Tibial artery (tissue), 4 donors: Measurements from ENCODE around the gene SHMT2.

Experiments used
- DNase-seq, 2 donors: peaks; one replicate each; pipeline ENCODE4 v3.0.0-alpha.2; 2019
- H3K27ac ChIP-seq, 2 donors: fragments of 200-600 bp; sonication (generic) in 1 of 2; 1 replicate in 1 of 2; 2 replicates in 1 of 2; pipeline ENCODE4 v1.5.1; 2018 to 2019; ENCODE audit warnings: mild to moderate bottlenecking in 1 of 2
- H3K27me3 ChIP-seq, 2 donors: fragments of 200-600 bp; sonication (generic) in 1 of 2; one replicate each; pipeline versions ENCODE4 v1.5.1 to v1.6.0; 2016 to 2019
- H3K36me3 ChIP-seq, 3 donors: fragments of 200-600 bp; sonication (generic) in 2 of 3; one replicate each; pipeline ENCODE4 v1.5.1; 2016 to 2019; ENCODE audit warnings: mild to moderate bottlenecking in 2 of 3
- H3K4me1 ChIP-seq, 4 donors: fragments of 200-600 bp; sonication (generic) in 2 of 4; 1 replicate in 3 of 4; 2 replicates in 1 of 4; pipeline ENCODE4 v1.5.1; 2016 to 2019
- H3K4me3 ChIP-seq, 2 donors: fragments of 200-600 bp; sonication (generic) in 1 of 2; 1 replicate in 1 of 2; 2 replicates in 1 of 2; pipeline ENCODE4 v1.5.1; 2018 to 2019; ENCODE audit warnings: mild to moderate bottlenecking in 2 of 2
- H3K9me3 ChIP-seq, 3 donors: fragments of 200-600 bp; sonication (generic) in 1 of 3; one replicate each; pipeline ENCODE4 v1.5.1; 2016 to 2019
- intact Hi-C: fragments of 100-400 bp; cut with DNase I; formaldehyde crosslinking; loops from one replicate; pipeline ENCODE4 v1.15.0; 2023; ENCODE audit warnings: low total_unique reads
- TF ChIP-seq, protein P1 (sequence below), 2 experiments: fragments of 200-600 bp in 1 of 2; fragments of 450-650 bp in 1 of 2; IDR thresholded peaks; one replicate each; pipeline ENCODE4 v1.5.1; 2017 to 2019; ENCODE audit warnings: antibody characterized with exemption in 2 of 2, mild to moderate bottlenecking in 1 of 2, moderate library complexity in 1 of 2

Gene SHMT2

DNA sequence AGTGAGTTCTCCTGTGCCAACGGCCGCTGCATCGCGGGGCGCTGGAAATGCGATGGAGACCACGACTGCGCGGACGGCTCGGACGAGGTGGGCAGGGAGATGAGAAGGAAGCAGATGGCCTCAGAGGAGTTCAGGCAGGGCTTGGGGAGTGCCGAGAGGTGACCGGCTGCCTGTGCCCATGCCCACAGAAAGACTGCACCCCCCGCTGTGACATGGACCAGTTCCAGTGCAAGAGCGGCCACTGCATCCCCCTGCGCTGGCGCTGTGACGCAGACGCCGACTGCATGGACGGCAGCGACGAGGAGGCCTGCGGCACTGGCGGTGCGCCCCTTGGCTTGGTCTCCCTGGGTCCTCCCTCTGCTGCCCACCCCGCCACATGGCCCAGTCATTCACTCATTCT, 26.3 kb upstream of the SHMT2 start:
- Histone ChIP-seq H3K27ac (no peak overlapping the region), H3K4me1 (no peaks in the 10 kb centered on the region), H3K36me3 (peaks cover 97 to 100% (median 98%) of the 10 kb centered on the region in 3 donors), H3K4me3 (no peak overlapping the region), H3K27me3 (no peaks in the 10 kb centered on the region), H3K9me3 (no peaks in the 10 kb centered on the region)
- intact Hi-C loops, result no loop called here
- no peak for DNase-seq
- TF ChIP-seq, protein P1, sequence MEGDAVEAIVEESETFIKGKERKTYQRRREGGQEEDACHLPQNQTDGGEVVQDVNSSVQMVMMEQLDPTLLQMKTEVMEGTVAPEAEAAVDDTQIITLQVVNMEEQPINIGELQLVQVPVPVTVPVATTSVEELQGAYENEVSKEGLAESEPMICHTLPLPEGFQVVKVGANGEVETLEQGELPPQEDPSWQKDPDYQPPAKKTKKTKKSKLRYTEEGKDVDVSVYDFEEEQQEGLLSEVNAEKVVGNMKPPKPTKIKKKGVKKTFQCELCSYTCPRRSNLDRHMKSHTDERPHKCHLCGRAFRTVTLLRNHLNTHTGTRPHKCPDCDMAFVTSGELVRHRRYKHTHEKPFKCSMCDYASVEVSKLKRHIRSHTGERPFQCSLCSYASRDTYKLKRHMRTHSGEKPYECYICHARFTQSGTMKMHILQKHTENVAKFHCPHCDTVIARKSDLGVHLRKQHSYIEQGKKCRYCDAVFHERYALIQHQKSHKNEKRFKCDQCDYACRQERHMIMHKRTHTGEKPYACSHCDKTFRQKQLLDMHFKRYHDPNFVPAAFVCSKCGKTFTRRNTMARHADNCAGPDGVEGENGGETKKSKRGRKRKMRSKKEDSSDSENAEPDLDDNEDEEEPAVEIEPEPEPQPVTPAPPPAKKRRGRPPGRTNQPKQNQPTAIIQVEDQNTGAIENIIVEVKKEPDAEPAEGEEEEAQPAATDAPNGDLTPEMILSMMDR (IDR thresholded peaks at IDR 0.05), result no peak

DNA sequence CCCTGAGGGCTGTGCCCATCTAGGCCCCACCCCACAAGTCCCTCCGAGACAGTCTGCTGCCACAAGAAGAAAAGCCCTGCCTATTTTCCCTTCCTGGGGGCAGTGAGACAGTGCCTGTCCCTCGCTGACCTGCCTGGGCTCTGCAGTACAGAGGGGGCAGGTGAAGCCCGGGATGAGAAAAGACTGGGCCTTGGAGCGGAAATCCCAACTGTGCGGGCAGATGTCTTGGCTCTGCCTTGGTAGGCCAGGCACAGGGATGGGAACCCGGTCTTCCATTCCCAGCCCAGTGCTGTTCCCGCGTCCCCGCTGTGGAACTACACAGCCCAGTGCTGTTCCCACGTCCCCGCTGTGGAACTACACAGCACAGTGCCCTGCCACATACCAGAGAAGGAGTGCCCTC, 25.7 kb upstream of the SHMT2 start:
- intact Hi-C loops, result no loop called here
- Histone ChIP-seq H3K4me1 (no peaks in the 10 kb centered on the region), H3K9me3 (no peaks in the 10 kb centered on the region), H3K27me3 (no peaks in the 10 kb centered on the region), H3K4me3 (no peak overlapping the region), H3K27ac (no peak overlapping the region), H3K36me3 (peaks cover 96 to 100% (median 97%) of the 10 kb centered on the region in 3 donors)
- no peak for DNase-seq
- TF ChIP-seq, protein P1 (IDR thresholded peaks at IDR 0.05), result no peak

DNA sequence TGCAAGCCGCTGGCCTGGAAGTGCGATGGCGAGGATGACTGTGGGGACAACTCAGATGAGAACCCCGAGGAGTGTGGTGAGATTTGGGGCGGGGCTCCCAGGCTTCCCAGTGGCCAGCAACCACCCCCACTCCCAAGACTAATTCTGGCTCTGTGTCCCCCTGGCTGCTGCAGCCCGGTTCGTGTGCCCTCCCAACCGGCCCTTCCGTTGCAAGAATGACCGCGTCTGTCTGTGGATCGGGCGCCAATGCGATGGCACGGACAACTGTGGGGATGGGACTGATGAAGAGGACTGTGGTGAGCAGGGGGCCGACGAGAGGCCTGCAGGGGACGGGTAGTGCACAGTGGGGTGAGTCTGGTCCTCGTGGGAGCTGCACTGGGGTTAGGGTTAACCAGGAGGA, 25.1 kb upstream of the SHMT2 start:
- Histone ChIP-seq H3K36me3 (peaks cover 96 to 100% (median 97%) of the 10 kb centered on the region in 3 donors), H3K4me1 (no peaks in the 10 kb centered on the region), H3K27ac (no peak overlapping the region), H3K9me3 (no peaks in the 10 kb centered on the region), H3K4me3 (no peak overlapping the region), H3K27me3 (no peaks in the 10 kb centered on the region)
- DNase-seq, result peak in 1 of 2 donors; percentile 20
- intact Hi-C loops, result no loop called here
- TF ChIP-seq, protein P1 (IDR thresholded peaks at IDR 0.05), result no peak

DNA sequence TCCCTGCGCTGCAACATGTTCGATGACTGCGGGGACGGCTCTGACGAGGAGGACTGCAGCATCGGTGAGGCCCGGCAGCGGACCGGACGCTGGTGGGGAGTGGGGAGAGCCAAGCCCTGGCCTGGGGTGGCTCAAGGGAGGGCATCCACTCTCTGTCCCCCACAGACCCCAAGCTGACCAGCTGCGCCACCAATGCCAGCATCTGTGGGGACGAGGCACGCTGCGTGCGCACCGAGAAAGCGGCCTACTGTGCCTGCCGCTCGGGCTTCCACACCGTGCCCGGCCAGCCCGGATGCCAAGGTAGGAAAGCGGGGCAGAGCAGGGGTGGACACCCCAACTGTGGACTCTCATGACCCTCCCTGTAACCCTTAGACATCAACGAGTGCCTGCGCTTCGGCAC, 24.3 kb upstream of the SHMT2 start:
- Histone ChIP-seq H3K27ac (no peak overlapping the region), H3K4me3 (no peak overlapping the region), H3K4me1 (no peaks in the 10 kb centered on the region), H3K27me3 (no peaks in the 10 kb centered on the region), H3K36me3 (peaks cover 96 to 100% (median 97%) of the 10 kb centered on the region in 3 donors), H3K9me3 (no peaks in the 10 kb centered on the region)
- no peak for DNase-seq
- TF ChIP-seq, protein P1 (IDR thresholded peaks at IDR 0.05), result no peak
- intact Hi-C loops, result no loop called here

DNA sequence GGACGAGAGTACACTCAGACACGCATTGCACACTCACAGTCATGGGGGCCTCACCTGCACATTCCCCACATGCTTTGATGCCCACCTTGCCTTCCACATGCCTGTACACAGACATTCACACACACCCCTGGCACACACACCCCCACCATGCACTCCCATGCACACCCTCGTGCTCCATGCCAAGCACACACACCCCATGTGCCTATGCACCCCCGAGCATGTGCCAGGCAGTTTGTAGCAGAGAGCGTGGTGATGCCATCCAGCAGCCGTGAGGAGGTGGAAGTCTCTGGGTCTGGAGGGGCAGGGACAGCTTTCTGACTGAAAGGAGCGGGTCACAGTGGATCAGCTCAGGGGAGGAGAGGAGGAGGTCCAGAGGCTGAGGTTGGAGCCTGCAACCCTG, 23.6 kb upstream of the SHMT2 start:
- Histone ChIP-seq H3K36me3 (peaks cover 93 to 100% (median 97%) of the 10 kb centered on the region in 3 donors), H3K27ac (no peak overlapping the region), H3K4me3 (no peak overlapping the region), H3K27me3 (no peaks in the 10 kb centered on the region), H3K9me3 (no peaks in the 10 kb centered on the region), H3K4me1 (no peaks in the 10 kb centered on the region)
- DNase-seq, result no peak
- intact Hi-C loops, result no loop called here
- TF ChIP-seq, protein P1 (IDR thresholded peaks at IDR 0.05), result no peak
